ENCODE data around the gene PDCD1LG2.

DNA sequence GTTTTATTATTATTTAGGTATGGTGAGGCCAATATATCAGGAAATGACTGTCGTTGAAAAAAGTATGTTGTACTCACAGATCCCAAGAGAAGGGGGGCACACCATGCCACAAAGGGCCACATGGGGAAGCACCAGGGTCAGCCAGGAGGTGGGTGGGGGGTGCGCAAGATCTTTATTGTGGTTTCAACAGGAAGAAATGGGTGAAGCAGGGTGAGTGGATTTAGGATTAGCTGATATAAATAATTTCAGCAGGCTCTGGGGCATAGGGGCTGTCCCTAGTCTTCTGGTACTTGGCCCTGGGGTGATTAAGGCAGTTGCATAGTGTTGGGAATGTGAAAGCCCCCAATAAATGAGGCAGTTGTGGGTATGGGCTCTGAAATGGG, 8.6 kb downstream of the PDCD1LG2 start:
- TF ChIP-seq EP300 (IDR thresholded peaks at IDR 0.05), result no peak
- TF ChIP-seq, protein P1, sequence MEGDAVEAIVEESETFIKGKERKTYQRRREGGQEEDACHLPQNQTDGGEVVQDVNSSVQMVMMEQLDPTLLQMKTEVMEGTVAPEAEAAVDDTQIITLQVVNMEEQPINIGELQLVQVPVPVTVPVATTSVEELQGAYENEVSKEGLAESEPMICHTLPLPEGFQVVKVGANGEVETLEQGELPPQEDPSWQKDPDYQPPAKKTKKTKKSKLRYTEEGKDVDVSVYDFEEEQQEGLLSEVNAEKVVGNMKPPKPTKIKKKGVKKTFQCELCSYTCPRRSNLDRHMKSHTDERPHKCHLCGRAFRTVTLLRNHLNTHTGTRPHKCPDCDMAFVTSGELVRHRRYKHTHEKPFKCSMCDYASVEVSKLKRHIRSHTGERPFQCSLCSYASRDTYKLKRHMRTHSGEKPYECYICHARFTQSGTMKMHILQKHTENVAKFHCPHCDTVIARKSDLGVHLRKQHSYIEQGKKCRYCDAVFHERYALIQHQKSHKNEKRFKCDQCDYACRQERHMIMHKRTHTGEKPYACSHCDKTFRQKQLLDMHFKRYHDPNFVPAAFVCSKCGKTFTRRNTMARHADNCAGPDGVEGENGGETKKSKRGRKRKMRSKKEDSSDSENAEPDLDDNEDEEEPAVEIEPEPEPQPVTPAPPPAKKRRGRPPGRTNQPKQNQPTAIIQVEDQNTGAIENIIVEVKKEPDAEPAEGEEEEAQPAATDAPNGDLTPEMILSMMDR (IDR thresholded peaks at IDR 0.05), result no peak
